ENCODE data around the gene LGALS3BP.

LGALS3BP gene

GRCh38 chr17:78971756-78972506 lies 7.8 kb downstream of the LGALS3BP start:
- no peak for TF ChIP-seq CTCF (IDR thresholded peaks at IDR 0.05; ENCODE audit: poor library complexity, severe bottlenecking)
- H3K36me3 ChIP-seq (ENCODE audit: low read depth): peaks cover 76% of the 10 kb centered on the region
- H3K4me3 ChIP-seq (ENCODE audit: severe bottlenecking): no peak overlapping the region
- peaks cover 21% of the 10 kb centered on the region for H3K4me1 ChIP-seq (ENCODE audit: insufficient read depth, poor library complexity, severe bottlenecking)
- ATAC-seq (ENCODE audit: low read depth): no peak
- no peaks in the 10 kb centered on the region for H3K9me3 ChIP-seq (ENCODE audit: severe bottlenecking)
- no peaks in the 10 kb centered on the region for H3K27me3 ChIP-seq (ENCODE audit: insufficient read depth, poor library complexity, severe bottlenecking)
- no peak for DNase-seq (ENCODE audit: low spot score)
- H3K27ac ChIP-seq (ENCODE audit: poor library complexity, severe bottlenecking): no peak overlapping the region

- ATAC-seq (ENCODE audit: low read depth): peak; percentile 26
- Histone ChIP-seq H3K27ac (ENCODE audit: poor library complexity, severe bottlenecking) (no peak overlapping the region), H3K4me3 (ENCODE audit: severe bottlenecking) (no peak overlapping the region), H3K27me3 (ENCODE audit: insufficient read depth, poor library complexity, severe bottlenecking) (no peaks in the 10 kb centered on the region), H3K4me1 (ENCODE audit: insufficient read depth, poor library complexity, severe bottlenecking) (peaks cover 15% of the 10 kb centered on the region), H3K9me3 (ENCODE audit: severe bottlenecking) (no peaks in the 10 kb centered on the region), H3K36me3 (ENCODE audit: low read depth) (peaks cover 68% of the 10 kb centered on the region)
- peak; percentile 92 for TF ChIP-seq CTCF (IDR thresholded peaks at IDR 0.05; ENCODE audit: poor library complexity, severe bottlenecking)
- peak; percentile 77 for DNase-seq (ENCODE audit: low spot score)
These were observed 8.6 kb downstream of the LGALS3BP start for GRCh38 chr17:78970834-78971755.

GRCh38 chr17:78969865-78970264 lies 9.9 kb downstream of the LGALS3BP start:
- Histone ChIP-seq H3K4me1 (ENCODE audit: insufficient read depth, poor library complexity, severe bottlenecking) (peaks cover 5% of the 10 kb centered on the region), H3K9me3 (ENCODE audit: severe bottlenecking) (no peaks in the 10 kb centered on the region), H3K27ac (ENCODE audit: poor library complexity, severe bottlenecking) (no peak overlapping the region), H3K27me3 (ENCODE audit: insufficient read depth, poor library complexity, severe bottlenecking) (no peaks in the 10 kb centered on the region), H3K4me3 (ENCODE audit: severe bottlenecking) (no peak overlapping the region), H3K36me3 (ENCODE audit: low read depth) (peaks cover 55% of the 10 kb centered on the region)
- DNase-seq (ENCODE audit: low spot score) (no peak), ATAC-seq (ENCODE audit: low read depth) (no peak)
- TF ChIP-seq CTCF (IDR thresholded peaks at IDR 0.05; ENCODE audit: poor library complexity, severe bottlenecking): no peak

GRCh38 chr17:78967782-78968362 lies 11.9 kb downstream of the LGALS3BP start:
- peaks cover 45% of the 10 kb centered on the region for H3K36me3 ChIP-seq (ENCODE audit: low read depth)
- ATAC-seq (ENCODE audit: low read depth): no peak
- TF ChIP-seq CTCF (IDR thresholded peaks at IDR 0.05; ENCODE audit: poor library complexity, severe bottlenecking): no peak

More at GRCh38 chr17:78967782-78968362, 11.9 kb downstream of the LGALS3BP start:
- H3K27ac ChIP-seq (ENCODE audit: poor library complexity, severe bottlenecking): no peak overlapping the region
- H3K4me3 ChIP-seq (ENCODE audit: severe bottlenecking): no peak overlapping the region
- no peak for DNase-seq (ENCODE audit: low spot score)
- no peaks in the 10 kb centered on the region for H3K27me3 ChIP-seq (ENCODE audit: insufficient read depth, poor library complexity, severe bottlenecking)
- H3K4me1 ChIP-seq (ENCODE audit: insufficient read depth, poor library complexity, severe bottlenecking): no peaks in the 10 kb centered on the region
- no peaks in the 10 kb centered on the region for H3K9me3 ChIP-seq (ENCODE audit: severe bottlenecking)
